ENCODE results near the gene TOPBP1. TPM values are rescaled to one million over a fixed set of nuclear protein-coding genes. Genes with fewer than 3 reads are reported as not detected.

TOPBP1 gene
- total RNA-seq, 6 experiments from 2014 or later, result 5.3 to 20.6 (median 8.1) TPM

- H3K27ac ChIP-seq, result peak overlapping the region; percentile 15 to 59 (median 56)
- intact Hi-C loops (cut with DNase I), result no loop called here
- TF ChIP-seq POLR2A (IDR thresholded peaks at IDR 0.05) (no peak), CTCF (IDR thresholded peaks at IDR 0.05) (no peak)
- no peaks in the 10 kb centered on the region for H3K27me3 ChIP-seq
- no peak overlapping the region for H3K4me3 ChIP-seq
- 16% methylated on average over 6 of the region's 6 CpGs for WGBS (ENCODE audit: insufficient coverage, low coverage, low lambda C conversion rate, missing lambda C conversion rate)
- ATAC-seq (peak; percentile 75 to 90 (median 82)), DNase-seq (peak in 1 of 3 donors; percentile 55)
- H3K36me3 ChIP-seq, result no peaks in the 10 kb centered on the region
- no peaks in the 10 kb centered on the region for H3K9me3 ChIP-seq
- H3K4me1 ChIP-seq, result peaks cover 0 to 59% (median 24%) of the 10 kb centered on the region in 4 donors
These were observed 14.0 kb upstream of the TOPBP1 start for GRCh38 chr3:133675631-133676335.

GRCh38 chr3:133674290-133674919 lies 12.7 kb upstream of the TOPBP1 start:
- TF ChIP-seq CTCF (IDR thresholded peaks at IDR 0.05), result no peak
- TF ChIP-seq POLR2A (IDR thresholded peaks at IDR 0.05), result no peak
- intact Hi-C loops (cut with DNase I), result no loop called here
- Histone ChIP-seq H3K27ac (peak overlapping the region in 2 of 3 donors; percentile 56 to 59), H3K4me1 (peaks cover 0 to 70% (median 28%) of the 10 kb centered on the region in 4 donors), H3K9me3 (no peaks in the 10 kb centered on the region), H3K27me3 (no peaks in the 10 kb centered on the region), H3K36me3 (no peaks in the 10 kb centered on the region), H3K4me3 (peak overlapping the region in 2 of 3 donors; percentile 25 to 36)
- ATAC-seq, result peak in 1 of 4 donors; percentile 4
- DNase-seq, result no peak
- WGBS (ENCODE audit: insufficient coverage, low coverage, low lambda C conversion rate, missing lambda C conversion rate), result 15% methylated on average over 8 of the region's 47 CpGs

GRCh38 chr3:133673746-133674145 lies 12.0 kb upstream of the TOPBP1 start:
- H3K9me3 ChIP-seq, result no peaks in the 10 kb centered on the region
- peak in 1 of 4 donors; percentile 17 for ATAC-seq
- TF ChIP-seq POLR2A (IDR thresholded peaks at IDR 0.05), result no peak
- TF ChIP-seq CTCF (IDR thresholded peaks at IDR 0.05), result no peak
- DNase-seq, result no peak
- peak overlapping the region in 1 of 3 donors; percentile 56 for H3K27ac ChIP-seq
- no peaks in the 10 kb centered on the region for H3K27me3 ChIP-seq
- H3K4me1 ChIP-seq, result peaks cover 1 to 76% (median 32%) of the 10 kb centered on the region in 4 donors
- intact Hi-C loops (cut with DNase I), result no loop called here
- H3K4me3 ChIP-seq, result peak overlapping the region in 1 of 3 donors; percentile 36
- H3K36me3 ChIP-seq, result no peaks in the 10 kb centered on the region
- WGBS (ENCODE audit: insufficient coverage, low coverage, low lambda C conversion rate, missing lambda C conversion rate), result 38% methylated on average over 9 of the region's 12 CpGs

- H3K27me3 ChIP-seq, result no peaks in the 10 kb centered on the region
- no peak overlapping the region for H3K4me3 ChIP-seq
These were observed 10.7 kb upstream of the TOPBP1 start for GRCh38 chr3:133672461-133672860.

More at GRCh38 chr3:133672461-133672860, 10.7 kb upstream of the TOPBP1 start:
- Histone ChIP-seq H3K36me3 (no peaks in the 10 kb centered on the region), H3K27ac (no peak overlapping the region), H3K9me3 (no peaks in the 10 kb centered on the region), H3K4me1 (peaks cover 3 to 84% (median 36%) of the 10 kb centered on the region in 4 donors)
- DNase-seq (no peak), ATAC-seq (no peak)
- TF ChIP-seq CTCF (IDR thresholded peaks at IDR 0.05) (no peak), POLR2A (IDR thresholded peaks at IDR 0.05) (no peak)
- intact Hi-C loops (cut with DNase I), result no loop called here
- 73% methylated on average over 2 of the region's 2 CpGs for WGBS (ENCODE audit: insufficient coverage, low coverage, low lambda C conversion rate, missing lambda C conversion rate)
